ENCODE results near the gene GPER1.
"Not testable (repeated sequence)": the region's sequence is repeated elsewhere in the genome, so short reads cannot be mapped to it uniquely, and the experiment has no call there.

GPER1 gene

DNA sequence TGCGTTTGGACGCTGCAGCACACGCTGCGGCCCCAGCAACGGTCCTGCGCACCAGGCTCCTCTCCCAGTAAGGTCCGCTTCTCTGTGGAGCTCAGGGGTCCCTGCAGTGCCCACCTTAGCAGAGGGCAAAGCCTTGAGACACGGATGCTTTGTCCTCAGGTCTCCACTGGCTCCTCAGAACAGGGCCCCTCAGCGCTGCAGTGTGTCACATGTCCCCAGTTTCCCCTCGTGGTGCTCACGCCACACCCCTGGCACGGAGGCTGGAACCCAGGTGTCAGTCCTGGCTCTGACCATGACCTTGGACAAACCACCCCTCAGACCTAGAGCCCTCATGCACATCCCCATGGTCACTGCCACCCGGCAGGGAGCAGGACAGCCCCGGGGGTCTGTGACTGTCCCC is 19.9 kb upstream of the GPER1 start:
- DNase-seq (ENCODE audit: insufficient read length, low spot score): no peak
- no peak for FAIRE-seq

DNA sequence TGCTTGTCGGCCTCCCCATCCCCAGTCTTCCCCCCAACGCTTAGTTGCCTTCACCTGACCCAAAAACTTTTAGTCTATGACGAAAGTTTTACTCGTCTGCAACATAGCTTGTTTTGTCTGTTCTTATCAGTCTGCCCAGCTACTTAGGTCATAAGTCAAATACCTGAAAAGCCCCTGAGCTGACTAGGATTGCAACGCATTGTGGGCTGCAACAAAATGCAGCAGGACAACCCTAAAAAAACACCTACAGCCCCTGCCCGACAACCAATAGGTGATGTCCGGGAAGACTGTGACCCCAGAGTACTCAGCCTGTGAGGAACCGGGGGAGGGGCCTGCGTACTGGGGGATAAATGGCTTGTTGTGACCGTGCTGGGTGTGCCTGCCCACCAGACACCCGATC is 19.3 kb upstream of the GPER1 start:
- FAIRE-seq (no peak), DNase-seq (ENCODE audit: insufficient read length, low spot score) (no peak)

DNA sequence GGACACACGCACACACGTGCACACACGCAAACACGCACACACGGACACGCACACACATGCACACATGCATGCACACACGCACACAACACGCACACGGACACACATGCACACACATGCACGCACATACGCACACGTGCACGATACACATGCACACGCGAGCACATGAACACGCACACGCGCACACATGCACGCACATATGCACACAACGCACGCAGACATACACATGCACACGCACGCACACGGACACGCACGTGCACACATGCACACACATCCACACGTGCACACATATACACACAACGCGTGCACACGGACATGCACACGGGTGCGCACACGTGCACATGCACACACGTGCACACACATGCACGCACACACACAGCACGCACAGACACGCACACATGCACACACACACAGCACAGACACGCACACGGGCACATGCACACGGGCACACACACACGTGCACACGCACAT is 17.3 kb upstream of the GPER1 start:
- no peak for FAIRE-seq

DNA sequence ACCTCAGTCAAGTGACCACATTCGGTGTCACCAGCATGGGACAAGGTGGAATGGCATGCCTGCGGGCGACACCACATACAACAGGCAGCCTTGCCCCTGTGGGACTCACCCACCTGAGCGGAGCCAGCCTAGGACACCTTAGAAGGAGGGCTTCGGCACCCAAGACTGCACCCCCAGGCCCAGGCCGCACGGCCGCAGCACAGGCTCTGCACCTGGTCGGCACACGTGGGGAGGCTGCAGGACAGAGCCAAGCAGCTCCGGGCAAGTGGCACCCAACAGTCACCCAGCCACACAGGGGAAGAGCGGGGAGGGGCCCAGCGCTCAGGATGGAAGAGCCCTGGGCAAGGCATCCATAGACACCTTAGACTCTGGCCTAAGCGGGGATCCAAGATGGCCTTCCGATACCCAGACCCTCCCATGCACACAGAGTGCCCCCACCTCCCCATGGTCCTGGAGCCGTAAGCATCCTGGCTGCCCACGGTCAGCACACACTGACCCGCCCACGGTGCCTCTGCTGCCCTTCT is 16.1 kb upstream of the GPER1 start:
- FAIRE-seq: no peak
- DNase-seq (ENCODE audit: insufficient read length, low spot score): no peak

More for the DNA sequence above, 17.3 kb upstream of the GPER1 start:
- no peak for DNase-seq (ENCODE audit: insufficient read length, low spot score)

DNA sequence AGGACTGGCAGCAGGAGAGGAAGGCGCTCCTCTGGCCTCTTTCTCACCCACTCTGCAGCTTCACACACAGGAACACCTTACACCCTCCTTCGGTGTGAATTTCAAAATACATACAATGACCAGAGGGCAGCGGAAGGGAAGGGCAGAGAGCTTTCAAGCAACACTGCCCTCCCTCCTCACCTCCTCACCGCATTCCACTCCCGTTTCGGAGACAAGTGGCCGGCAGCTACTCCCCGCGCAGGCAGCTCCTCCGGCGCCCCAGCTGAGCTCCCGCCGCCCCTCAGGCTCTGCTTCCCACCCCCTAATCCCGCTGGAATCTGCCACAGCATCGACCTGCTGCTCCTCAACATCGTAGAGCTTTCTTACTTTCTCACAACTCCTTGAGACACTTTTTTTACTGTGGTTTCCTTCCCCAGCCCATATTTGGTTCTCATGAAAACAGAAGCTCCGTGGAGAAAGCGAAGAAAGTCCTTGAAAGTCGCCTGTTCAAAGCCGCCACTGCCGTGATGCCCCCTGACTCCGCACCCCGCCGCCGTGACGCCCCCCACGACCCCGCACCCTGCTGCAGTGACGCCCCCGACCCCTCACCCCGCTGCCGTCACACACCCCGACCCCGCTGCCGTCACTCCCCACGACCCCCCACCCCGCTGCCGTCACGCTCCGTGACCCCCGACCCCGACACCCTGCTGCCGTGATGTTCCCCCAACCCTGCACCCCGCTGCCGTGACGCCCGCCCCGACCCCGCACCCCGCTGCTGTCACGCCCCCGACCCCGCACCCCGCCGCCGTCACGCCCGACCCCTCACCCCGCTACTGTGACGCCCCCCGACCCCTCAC is 14.6 kb upstream of the GPER1 start:
- DNase-seq (ENCODE audit: insufficient read length, low spot score): no peak
- FAIRE-seq: no peak

GRCh38 chr7:1074018-1074417 is 13.9 kb upstream of the GPER1 start:
- not testable (repeated sequence) for DNase-seq (ENCODE audit: insufficient read length, low spot score); FAIRE-seq

- FAIRE-seq: no peak
- no peak for DNase-seq (ENCODE audit: insufficient read length, low spot score)
Measured at GRCh38 chr7:1074593-1075431, 13.1 kb upstream of the GPER1 start.

DNA sequence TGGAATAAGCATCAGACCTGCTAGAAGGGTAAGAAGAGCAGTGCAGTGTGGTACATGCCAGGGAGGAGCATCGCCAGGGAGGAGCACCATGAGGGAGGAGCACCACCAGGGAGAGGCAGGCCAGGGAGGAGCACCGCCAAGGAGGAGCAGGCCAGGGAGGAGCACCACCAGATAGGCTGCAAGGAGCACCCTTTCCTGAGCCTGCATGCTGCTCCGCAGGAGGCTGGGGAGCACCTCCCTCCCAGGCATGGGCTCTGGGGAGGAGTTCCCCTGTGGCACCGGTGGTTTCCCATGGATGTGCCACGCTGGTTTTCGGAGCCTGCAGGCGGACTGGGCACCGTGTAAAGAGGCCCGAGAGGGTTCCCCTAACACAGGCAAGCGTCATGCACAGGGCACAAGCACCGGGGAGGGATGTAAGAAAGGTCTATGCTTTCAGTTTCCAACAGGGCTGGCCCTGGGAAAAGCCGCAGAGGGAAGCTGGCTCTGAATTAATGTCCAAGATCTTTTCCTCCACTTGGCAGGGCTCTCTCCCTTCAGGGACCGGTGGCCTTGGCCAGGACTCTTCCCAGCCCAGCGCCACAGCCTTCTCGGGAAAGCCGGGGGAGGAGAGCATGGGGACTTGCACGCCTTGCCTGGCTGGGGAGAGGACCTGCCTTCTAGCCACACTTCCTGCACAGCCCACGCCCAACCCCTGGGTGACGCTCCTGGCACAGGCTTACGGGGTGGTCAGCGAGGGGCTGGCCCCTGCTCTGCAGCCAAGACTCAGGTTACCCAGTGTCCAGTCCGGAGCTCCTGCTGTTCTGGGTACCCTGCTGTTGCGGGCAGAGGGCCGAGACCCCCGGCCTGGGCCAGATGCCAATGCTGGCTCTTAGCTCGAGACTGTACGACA is 11.5 kb upstream of the GPER1 start:
- FAIRE-seq (no peak), DNase-seq (ENCODE audit: insufficient read length, low spot score) (no peak)

DNA sequence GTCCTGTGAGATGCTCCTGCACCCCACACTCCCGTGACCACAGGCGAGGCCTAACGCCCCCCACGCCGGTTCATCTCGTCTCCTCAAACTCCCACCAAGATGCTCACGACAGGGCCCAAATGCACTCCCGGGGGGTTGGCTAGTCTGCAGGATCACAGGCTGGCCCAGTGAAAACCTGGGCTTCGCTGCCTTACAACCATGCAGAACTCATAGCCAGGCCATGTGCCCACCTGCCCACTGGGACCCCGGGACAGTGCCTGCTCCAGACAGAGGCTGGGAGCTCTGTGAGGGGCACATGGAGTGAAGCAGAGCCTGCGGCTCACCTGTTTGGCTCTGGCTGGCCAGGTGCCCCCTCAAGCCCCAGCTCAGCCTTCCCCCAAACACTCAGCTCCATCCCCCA is 9.4 kb upstream of the GPER1 start:
- FAIRE-seq (no peak), DNase-seq (ENCODE audit: insufficient read length, low spot score) (no peak)

GRCh38 chr7:1078985-1079384 is 8.9 kb upstream of the GPER1 start:
- FAIRE-seq: no peak
- no peak for DNase-seq (ENCODE audit: insufficient read length, low spot score)

DNA sequence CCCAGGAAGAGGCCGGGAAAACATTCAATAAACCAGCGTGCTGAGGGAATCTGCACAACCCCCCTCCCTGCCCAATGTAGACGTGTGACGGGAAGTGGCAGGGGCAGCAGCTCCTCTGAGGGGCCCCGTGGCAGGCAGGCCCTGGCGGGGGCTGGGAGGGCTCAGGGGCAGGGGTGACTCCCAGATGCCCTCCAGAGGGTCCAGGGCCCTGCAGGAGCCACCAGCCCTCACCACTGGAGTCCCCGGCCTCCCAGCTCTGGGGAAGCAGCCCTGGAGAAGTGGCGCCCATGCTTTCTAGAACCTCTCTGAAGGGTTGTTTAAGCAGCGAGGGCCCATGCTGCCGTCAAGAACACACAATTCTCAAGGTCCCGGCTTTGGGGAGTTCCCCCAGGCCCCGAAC is 8.4 kb upstream of the GPER1 start:
- FAIRE-seq (no peak), DNase-seq (ENCODE audit: insufficient read length, low spot score) (no peak)

DNA sequence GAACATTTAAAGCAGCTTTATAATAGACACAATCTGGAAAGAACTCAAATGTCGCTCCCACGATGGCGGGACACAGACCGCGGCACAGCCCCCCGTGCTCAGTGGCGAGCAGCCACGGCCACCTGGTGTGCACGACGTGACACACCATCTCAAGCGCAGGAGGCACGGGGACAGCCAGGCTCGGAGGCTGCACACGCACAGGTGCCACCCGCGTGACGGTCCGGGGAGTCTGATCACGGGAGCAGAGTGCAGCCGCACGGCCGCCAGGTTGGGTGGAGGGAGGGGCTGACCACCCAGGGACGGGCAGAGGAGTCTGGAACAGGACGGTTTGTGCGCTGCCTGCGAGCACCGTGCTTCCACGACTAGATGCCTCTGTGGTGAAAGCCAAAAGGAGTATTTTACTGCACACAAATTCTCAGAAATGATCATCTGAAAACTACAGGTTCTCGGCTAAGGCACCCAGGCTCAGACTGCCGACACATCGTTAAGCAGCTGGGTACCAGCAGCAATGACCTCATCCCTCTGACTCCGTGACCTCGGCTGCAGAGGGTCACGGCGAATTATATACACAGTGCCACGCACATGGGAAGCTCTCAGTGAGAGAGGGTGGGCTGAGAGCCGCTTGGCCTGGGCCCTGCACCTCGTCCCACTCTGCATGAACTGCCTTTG is 7.5 kb upstream of the GPER1 start:
- no peak for DNase-seq (ENCODE audit: insufficient read length, low spot score)

GRCh38 chr7:1080921-1081255 is 7.0 kb upstream of the GPER1 start:
- DNase-seq (ENCODE audit: insufficient read length, low spot score) (no peak), FAIRE-seq (no peak)

More for the DNA sequence above, 7.5 kb upstream of the GPER1 start:
- FAIRE-seq: no peak

DNA sequence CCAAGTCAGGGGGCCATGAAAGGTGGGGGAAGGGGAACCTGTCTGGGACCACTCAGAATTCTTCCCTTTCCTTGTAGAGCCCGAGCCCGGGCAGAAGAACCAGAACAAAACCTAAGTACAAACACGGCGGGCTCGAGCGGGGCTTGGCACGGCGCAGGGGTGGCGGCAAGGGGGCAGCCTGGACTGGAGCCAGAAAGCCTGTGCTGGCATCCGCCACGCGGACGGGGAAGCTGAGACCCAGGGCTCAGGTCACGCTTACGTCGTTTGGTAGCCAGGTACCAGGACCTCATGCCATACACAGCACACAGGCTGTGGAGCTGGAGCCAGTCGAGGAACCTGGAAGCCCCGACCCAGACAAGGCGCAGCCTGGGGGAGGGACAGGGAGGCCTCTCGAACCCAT is 6.6 kb upstream of the GPER1 start:
- FAIRE-seq (no peak), DNase-seq (ENCODE audit: insufficient read length, low spot score) (no peak)

DNA sequence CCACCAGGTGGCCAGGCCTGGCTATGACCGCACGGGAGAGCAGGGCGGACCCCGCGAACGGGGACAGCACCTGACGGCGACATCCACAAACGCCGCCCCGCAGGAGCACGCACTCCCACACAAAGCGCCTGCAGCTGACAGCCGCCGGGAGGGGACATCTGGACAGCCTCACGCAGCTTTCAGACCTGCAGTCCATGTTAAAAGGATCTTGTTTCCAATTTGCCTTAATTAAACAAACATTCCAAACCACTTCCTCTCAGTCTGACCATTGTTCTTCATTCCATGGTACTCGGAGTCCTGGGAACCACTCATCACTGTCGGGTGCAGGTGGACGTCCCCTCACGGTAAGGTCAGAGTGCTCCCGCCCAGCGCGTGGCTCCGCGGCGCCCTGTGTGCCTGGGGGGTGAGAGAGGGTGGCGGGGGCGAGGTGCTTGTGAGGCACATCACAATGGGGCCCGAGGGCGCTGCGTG is 5.9 kb upstream of the GPER1 start:
- DNase-seq (ENCODE audit: insufficient read length, low spot score): no peak
- FAIRE-seq: no peak

GRCh38 chr7:1083729-1084657 is 3.9 kb upstream of the GPER1 start:
- no peak for FAIRE-seq
- DNase-seq (ENCODE audit: insufficient read length, low spot score): no peak

DNA sequence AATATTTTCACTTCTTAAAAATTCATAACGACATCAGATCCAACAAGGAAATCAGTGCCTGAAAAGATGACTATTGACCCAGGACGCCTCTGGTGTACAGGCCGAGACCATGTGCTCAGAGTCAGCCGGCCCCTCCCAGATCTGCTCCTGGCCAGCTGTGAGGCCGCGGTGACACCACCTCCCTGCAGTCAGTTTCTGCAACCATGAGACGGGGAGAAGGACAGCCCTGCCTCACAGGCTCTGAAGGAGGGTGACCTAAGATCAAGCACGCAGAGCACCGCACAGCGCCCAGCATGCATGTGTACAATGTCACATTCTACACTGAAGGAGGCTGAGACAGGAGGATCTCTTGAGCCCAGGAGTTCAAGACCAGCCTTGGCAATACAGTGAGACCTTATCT is 2.6 kb upstream of the GPER1 start:
- FAIRE-seq (no peak), DNase-seq (ENCODE audit: insufficient read length, low spot score) (no peak)

GRCh38 chr7:1085910-1086421 is 1.9 kb upstream of the GPER1 start:
- FAIRE-seq (no peak), DNase-seq (ENCODE audit: insufficient read length, low spot score) (no peak)
